ENCODE results near the gene SYPL1.
A peak's percentile ranks its signal among the peaks of the same experiment; 100 is the strongest.

Gene SYPL1

GRCh38 chr7:106110238-106110560 is 1.9 kb downstream of the SYPL1 start:
- DNase-seq (ENCODE audit: extremely low spot score), result no peak
- POLR2A ChIA-PET, result no interaction called here
- CTCF ChIA-PET, result interaction anchor here (1.2 kb wide), 1 partner anchor 44 kb away, joined by 3 read pairs; no protein-coding TSS in a partner anchor
- TF ChIP-seq NFRKB (IDR thresholded peaks at IDR 0.05), result no peak
- TF ChIP-seq LEF1 (IDR thresholded peaks at IDR 0.05; ENCODE audit: borderline replicate concordance), result no peak
- no peak for TF ChIP-seq ELF4 (IDR thresholded peaks at IDR 0.05)
- TF ChIP-seq FOXA1 (IDR thresholded peaks at IDR 0.05), result no peak
- no peak for TF ChIP-seq SP1 (IDR thresholded peaks at IDR 0.05)
- no peak for TF ChIP-seq HDGF (IDR thresholded peaks at IDR 0.05; ENCODE audit: borderline replicate concordance)
- TF ChIP-seq L3MBTL2 (conservative IDR thresholded peaks at IDR 0.05), result no peak
- no peak for TF ChIP-seq BHLHE40 (IDR thresholded peaks at IDR 0.05; ENCODE audit: borderline replicate concordance)
- TF ChIP-seq SUZ12 (IDR thresholded peaks at IDR 0.05), result no peak
- no peak for TF ChIP-seq FOXK2 (IDR thresholded peaks at IDR 0.05)

- DNase-seq (ENCODE audit: extremely low spot score), result no peak
- POLR2A ChIA-PET, result no interaction called here
- CTCF ChIA-PET, result interaction anchor here (1.2 kb wide), 1 partner anchor 44 kb away, joined by 3 read pairs; no protein-coding TSS in a partner anchor
- TF ChIP-seq L3MBTL2 (conservative IDR thresholded peaks at IDR 0.05) (no peak), ZNF384 (IDR thresholded peaks at IDR 0.05) (no peak), PKNOX1 (IDR thresholded peaks at IDR 0.05) (no peak), BHLHE40 (IDR thresholded peaks at IDR 0.05; ENCODE audit: borderline replicate concordance) (no peak), NFRKB (IDR thresholded peaks at IDR 0.05) (no peak), HDGF (IDR thresholded peaks at IDR 0.05; ENCODE audit: borderline replicate concordance) (no peak), ELF4 (IDR thresholded peaks at IDR 0.05) (no peak), FOXK2 (IDR thresholded peaks at IDR 0.05) (no peak), LEF1 (IDR thresholded peaks at IDR 0.05; ENCODE audit: borderline replicate concordance) (no peak), TARDBP (IDR thresholded peaks at IDR 0.05) (no peak)
These were observed 2.4 kb downstream of the SYPL1 start for GRCh38 chr7:106109521-106110237.

- no peak for TF ChIP-seq SP1 (IDR thresholded peaks at IDR 0.05)
- TF ChIP-seq ZNF384 (IDR thresholded peaks at IDR 0.05), result no peak
- no peak for TF ChIP-seq FOXM1 (IDR thresholded peaks at IDR 0.05; ENCODE audit: borderline replicate concordance)
- TF ChIP-seq TARDBP (IDR thresholded peaks at IDR 0.05), result no peak
- TF ChIP-seq ELF4 (IDR thresholded peaks at IDR 0.05), result no peak
- TF ChIP-seq HDGF (IDR thresholded peaks at IDR 0.05; ENCODE audit: borderline replicate concordance), result no peak
- no peak for TF ChIP-seq NFRKB (IDR thresholded peaks at IDR 0.05)
- TF ChIP-seq L3MBTL2 (conservative IDR thresholded peaks at IDR 0.05), result no peak
- TF ChIP-seq SUZ12 (IDR thresholded peaks at IDR 0.05), result no peak
- CTCF ChIA-PET, result interaction anchor here (1.2 kb wide), 1 partner anchor 45 kb away, joined by 3 read pairs; no protein-coding TSS in a partner anchor
- DNase-seq (ENCODE audit: extremely low spot score), result no peak
- POLR2A ChIA-PET, result no interaction called here
These were observed 3.1 kb downstream of the SYPL1 start for GRCh38 chr7:106108991-106109390.

- no peak for DNase-seq (ENCODE audit: extremely low spot score)
- TF ChIP-seq SUZ12 (IDR thresholded peaks at IDR 0.05), result no peak
- peak; percentile 29; the same call in 1 of the 2 replicates for TF ChIP-seq PKNOX1 (IDR thresholded peaks at IDR 0.05)
- POLR2A ChIA-PET, result no interaction called here
- CTCF ChIA-PET, result no interaction called here
These were observed 7.3 kb downstream of the SYPL1 start for GRCh38 chr7:106104721-106105260.

- no peak for DNase-seq (ENCODE audit: extremely low spot score)
- TF ChIP-seq ZNF384 (IDR thresholded peaks at IDR 0.05) (no peak), CTBP1 (IDR thresholded peaks at IDR 0.05; ENCODE audit: borderline replicate concordance) (no peak), SUZ12 (IDR thresholded peaks at IDR 0.05) (no peak), FOXK2 (IDR thresholded peaks at IDR 0.05) (no peak), ARNT (IDR thresholded peaks at IDR 0.05) (no peak), TARDBP (IDR thresholded peaks at IDR 0.05) (no peak), ELF4 (IDR thresholded peaks at IDR 0.05) (no peak), NFRKB (IDR thresholded peaks at IDR 0.05) (no peak), PKNOX1 (IDR thresholded peaks at IDR 0.05) (no peak), LEF1 (IDR thresholded peaks at IDR 0.05; ENCODE audit: borderline replicate concordance) (no peak)
- CTCF ChIA-PET, result interaction anchor here (0.6 kb wide), 1 partner anchor 28 kb away, joined by 3 read pairs; no protein-coding TSS in a partner anchor
- POLR2A ChIA-PET, result interaction anchor here (2.5 kb wide), 1 partner anchor 10 kb away, joined by 13 read pairs; the partner anchor contains the start of gene SYPL1
These were observed 9.6 kb downstream of the SYPL1 start for GRCh38 chr7:106102387-106102966.

GRCh38 chr7:106101726-106102125 is 10.4 kb downstream of the SYPL1 start:
- no peak for DNase-seq (ENCODE audit: extremely low spot score)
- ChIA-PET POLR2A (no interaction called here), CTCF (no interaction called here)
- TF ChIP-seq ARNT (IDR thresholded peaks at IDR 0.05), result no peak
- TF ChIP-seq FOXK2 (IDR thresholded peaks at IDR 0.05), result no peak
- no peak for TF ChIP-seq NFRKB (IDR thresholded peaks at IDR 0.05)
- no peak for TF ChIP-seq BHLHE40 (IDR thresholded peaks at IDR 0.05; ENCODE audit: borderline replicate concordance)
- TF ChIP-seq L3MBTL2 (conservative IDR thresholded peaks at IDR 0.05), result no peak
- no peak for TF ChIP-seq FOXA1 (IDR thresholded peaks at IDR 0.05)
- TF ChIP-seq LEF1 (IDR thresholded peaks at IDR 0.05; ENCODE audit: borderline replicate concordance), result no peak
- no peak for TF ChIP-seq CTBP1 (IDR thresholded peaks at IDR 0.05; ENCODE audit: borderline replicate concordance)

All from HEK293T (cell line).